ENCODE data around the gene LRRC45.
A peak's percentile ranks its signal among the peaks of the same experiment; 100 is the strongest.

Gene LRRC45

GRCh38 chr17:82056729-82057621 is 33.9 kb downstream of the LRRC45 start:
- H3K4me3 ChIP-seq (ENCODE audit: low read depth in 1 of 2, low read length in 2 of 2) = no peak overlapping the region
- no peak overlapping the region for H3K9ac ChIP-seq (ENCODE audit: low read depth, low read length)
- H3K27ac ChIP-seq (ENCODE audit: low read length) = no peak overlapping the region
- no peak overlapping the region for H2AFZ ChIP-seq (ENCODE audit: low read depth, low read length)
- peaks cover 91% of the 10 kb centered on the region for H3K36me3 ChIP-seq (ENCODE audit: insufficient read depth, low read length)
- no peaks in the 10 kb centered on the region for H3K9me3 ChIP-seq (ENCODE audit: insufficient read depth, low read length, severe bottlenecking)
- TF ChIP-seq CTCF (IDR thresholded peaks at IDR 0.05; ENCODE audit: borderline replicate concordance, extremely low read depth, low read length, poor library complexity, severe bottlenecking) (no peak), EZH2 (IDR thresholded peaks at IDR 0.05; ENCODE audit: borderline replicate concordance, low read depth, low read length, severe bottlenecking) (no peak)
- no peaks in the 10 kb centered on the region for H3K27me3 ChIP-seq (ENCODE audit: insufficient read depth, low read length, poor library complexity)
- H3K4me1 ChIP-seq (ENCODE audit: insufficient read depth, low read length) = peaks cover 30% of the 10 kb centered on the region
- ATAC-seq (ENCODE audit: insufficient read depth, low read depth) = peak; percentile 4; the same call in 1 of the 3 replicates
- no peak overlapping the region for H3K4me2 ChIP-seq (ENCODE audit: insufficient read depth, low read length)
- peaks cover 75% of the 10 kb centered on the region for H4K20me1 ChIP-seq (ENCODE audit: insufficient read depth, low read length)
- DNase-seq = peak; percentile 15
- H3K79me2 ChIP-seq (ENCODE audit: insufficient read depth, low read length) = peaks cover 30% of the 10 kb centered on the region

- no peak overlapping the region for H3K9ac ChIP-seq (ENCODE audit: low read depth, low read length)
- no peak overlapping the region for H3K4me2 ChIP-seq (ENCODE audit: insufficient read depth, low read length)
- DNase-seq = peak; percentile 8
These were observed 35.2 kb downstream of the LRRC45 start for GRCh38 chr17:82058230-82058854.

GRCh38 chr17:82058855-82059249 is 35.7 kb downstream of the LRRC45 start:
- H4K20me1 ChIP-seq (ENCODE audit: insufficient read depth, low read length) = peaks cover 68% of the 10 kb centered on the region
- H2AFZ ChIP-seq (ENCODE audit: low read depth, low read length) = no peak overlapping the region
- H3K27me3 ChIP-seq (ENCODE audit: insufficient read depth, low read length, poor library complexity) = no peaks in the 10 kb centered on the region
- no peak overlapping the region for H3K4me3 ChIP-seq (ENCODE audit: low read depth in 1 of 2, low read length in 2 of 2)
- H3K4me2 ChIP-seq (ENCODE audit: insufficient read depth, low read length) = no peak overlapping the region
- no peaks in the 10 kb centered on the region for H3K9me3 ChIP-seq (ENCODE audit: insufficient read depth, low read length, severe bottlenecking)
- DNase-seq (no peak), ATAC-seq (ENCODE audit: insufficient read depth, low read depth) (no peak)
- peaks cover 32% of the 10 kb centered on the region for H3K4me1 ChIP-seq (ENCODE audit: insufficient read depth, low read length)
- H3K79me2 ChIP-seq (ENCODE audit: insufficient read depth, low read length) = peaks cover 19% of the 10 kb centered on the region
- no peak overlapping the region for H3K9ac ChIP-seq (ENCODE audit: low read depth, low read length)
- TF ChIP-seq CTCF (IDR thresholded peaks at IDR 0.05; ENCODE audit: borderline replicate concordance, extremely low read depth, low read length, poor library complexity, severe bottlenecking) (no peak), EZH2 (IDR thresholded peaks at IDR 0.05; ENCODE audit: borderline replicate concordance, low read depth, low read length, severe bottlenecking) (no peak)
- peaks cover 98% of the 10 kb centered on the region for H3K36me3 ChIP-seq (ENCODE audit: insufficient read depth, low read length)
- no peak overlapping the region for H3K27ac ChIP-seq (ENCODE audit: low read length)

More at GRCh38 chr17:82058230-82058854, 35.2 kb downstream of the LRRC45 start:
- Histone ChIP-seq H3K27me3 (ENCODE audit: insufficient read depth, low read length, poor library complexity) (no peaks in the 10 kb centered on the region), H3K36me3 (ENCODE audit: insufficient read depth, low read length) (peaks cover 98% of the 10 kb centered on the region), H3K4me3 (ENCODE audit: low read depth in 1 of 2, low read length in 2 of 2) (no peak overlapping the region), H3K79me2 (ENCODE audit: insufficient read depth, low read length) (peaks cover 19% of the 10 kb centered on the region), H3K4me1 (ENCODE audit: insufficient read depth, low read length) (peaks cover 32% of the 10 kb centered on the region), H2AFZ (ENCODE audit: low read depth, low read length) (no peak overlapping the region), H4K20me1 (ENCODE audit: insufficient read depth, low read length) (peaks cover 68% of the 10 kb centered on the region), H3K9me3 (ENCODE audit: insufficient read depth, low read length, severe bottlenecking) (no peaks in the 10 kb centered on the region), H3K27ac (ENCODE audit: low read length) (no peak overlapping the region)
- TF ChIP-seq EZH2 (IDR thresholded peaks at IDR 0.05; ENCODE audit: borderline replicate concordance, low read depth, low read length, severe bottlenecking) = no peak
- no peak for TF ChIP-seq CTCF (IDR thresholded peaks at IDR 0.05; ENCODE audit: borderline replicate concordance, extremely low read depth, low read length, poor library complexity, severe bottlenecking)
- ATAC-seq (ENCODE audit: insufficient read depth, low read depth) = no peak

All from DND-41 (cell line).